Thymus (tissue), 11 donors: Measurements from ENCODE around the gene AGR2. TPM values are rescaled to one million over a fixed set of nuclear protein-coding genes. Genes with fewer than 3 reads are reported as not detected.
A peak's percentile ranks its signal among the peaks of the same experiment; 100 is the strongest.
"Not testable (repeated sequence)": the region's sequence is repeated elsewhere in the genome, so short reads cannot be mapped to it uniquely, and the experiment has no call there.

Experiments used
- DNase-seq, 9 donors: peaks; one replicate each; pipeline ENCODE4 v3.0.0-alpha.2; 2013; ENCODE audit warnings: low spot score in 9 of 9, low read depth in 6 of 9, missing footprints in 1 of 9
- H3K27ac ChIP-seq, 2 donors: one replicate each; pipeline ENCODE4 v1.5.1; 2013; ENCODE audit warnings: control low read depth in 1 of 2, low read depth in 1 of 2, low read length in 1 of 2, mild to moderate bottlenecking in 1 of 2, moderate library complexity in 1 of 2
- H3K27me3 ChIP-seq, 2 donors: one replicate each; pipeline ENCODE4 v1.5.1; 2013; ENCODE audit warnings: low read length in 1 of 2; ENCODE audit not compliant: control insufficient read depth in 2 of 2, insufficient read depth in 1 of 2
- H3K36me3 ChIP-seq, 2 donors: one replicate each; pipeline ENCODE4 v1.5.1; 2013; ENCODE audit warnings: low read length in 1 of 2, mild to moderate bottlenecking in 1 of 2, moderate library complexity in 1 of 2; ENCODE audit not compliant: control insufficient read depth in 2 of 2, insufficient read depth in 2 of 2
- H3K4me1 ChIP-seq, 2 donors: one replicate each; pipeline ENCODE4 v1.5.1; 2013; ENCODE audit warnings: low read length in 2 of 2; ENCODE audit not compliant: control insufficient read depth in 2 of 2, insufficient read depth in 2 of 2
- H3K4me3 ChIP-seq, 2 donors: one replicate each; pipeline ENCODE4 v1.5.1; 2013; ENCODE audit warnings: low read length in 2 of 2, control low read depth in 1 of 2, mild to moderate bottlenecking in 1 of 2
- H3K9me3 ChIP-seq, 2 donors: one replicate each; pipeline ENCODE4 v1.5.1; 2013; ENCODE audit warnings: low read length in 1 of 2, mild to moderate bottlenecking in 1 of 2; ENCODE audit not compliant: control insufficient read depth in 2 of 2, insufficient read depth in 1 of 2
- WGBS: extraction: QIAGEN DNeasy Blood & Tissue Kit; methylation state at CpG from one replicate; pipeline ENCODE4 v1.1.7; 2013; 5-methylcytosine and 5-hydroxymethylcytosine counted together
- polyA plus RNA-seq: library from polyadenylated mRNA; stranded (reverse); fragments of 200-250 nt; gene quantifications from one replicate; pipeline ENCODE4 v1.2.3, GENCODE V29; 2013
- total RNA-seq: library from RNA; stranded (reverse); fragments of 120-200 nt; gene quantifications from one replicate; pipeline ENCODE4 v1.2.4, GENCODE V29; 2013
- donor health status: healthy.

AGR2 gene
- total and polyA plus RNA-seq, 2 donors = 1.7 to 4.5 TPM

GRCh38 chr7:16773326-16773725 is 31.5 kb downstream of the AGR2 start:
- Histone ChIP-seq H3K4me1 (no peaks in the 10 kb centered on the region), H3K4me3 (no peak overlapping the region), H3K27ac (no peak overlapping the region), H3K27me3 (no peaks in the 10 kb centered on the region), H3K9me3 (no peaks in the 10 kb centered on the region), H3K36me3 (no peaks in the 10 kb centered on the region)
- WGBS = 98% methylated on average over 2 of the region's 2 CpGs
- no peak for DNase-seq

- WGBS = 79% methylated on average over 6 of the region's 6 CpGs
- DNase-seq = peak in 2 of 9 donors; percentile 5 to 26
- Histone ChIP-seq H3K4me3 (no peak overlapping the region), H3K4me1 (no peaks in the 10 kb centered on the region), H3K9me3 (no peaks in the 10 kb centered on the region), H3K27me3 (no peaks in the 10 kb centered on the region), H3K27ac (peak overlapping the region; percentile 39 to 42), H3K36me3 (no peaks in the 10 kb centered on the region)
Measured at GRCh38 chr7:16770657-16771329, 34.0 kb downstream of the AGR2 start.

- H3K4me3 ChIP-seq, H3K9me3 ChIP-seq, DNase-seq, H3K4me1 ChIP-seq, H3K27me3 ChIP-seq, H3K36me3 ChIP-seq: not testable (repeated sequence)
- H3K27ac ChIP-seq = peak overlapping the region; percentile 41 to 42
- 97% methylated on average over 3 of the region's 3 CpGs for WGBS
Measured at GRCh38 chr7:16769994-16770393, 34.8 kb downstream of the AGR2 start.

GRCh38 chr7:16765436-16765859 is 39.4 kb downstream of the AGR2 start:
- WGBS = 84% methylated on average over 2 of the region's 2 CpGs
- DNase-seq = no peak
- H3K4me1 ChIP-seq = no peaks in the 10 kb centered on the region

GRCh38 chr7:16764942-16765341 is 39.9 kb downstream of the AGR2 start:
- no peaks in the 10 kb centered on the region for H3K36me3 ChIP-seq
- H3K4me1 ChIP-seq = no peaks in the 10 kb centered on the region
- no peaks in the 10 kb centered on the region for H3K27me3 ChIP-seq
- H3K4me3 ChIP-seq = no peak overlapping the region
- no peak for DNase-seq
- H3K9me3 ChIP-seq = peaks cover 0 to 4% of the 10 kb centered on the region in 2 donors
- 97% methylated on average over 3 of the region's 3 CpGs for WGBS
- H3K27ac ChIP-seq = no peak overlapping the region

More at GRCh38 chr7:16765436-16765859, 39.4 kb downstream of the AGR2 start:
- H3K9me3 ChIP-seq = peaks cover 0 to 4% of the 10 kb centered on the region in 2 donors
- no peaks in the 10 kb centered on the region for H3K36me3 ChIP-seq
- H3K27me3 ChIP-seq = no peaks in the 10 kb centered on the region
- H3K27ac ChIP-seq = no peak overlapping the region
- H3K4me3 ChIP-seq = no peak overlapping the region

- 97% methylated on average over 4 of the region's 4 CpGs for WGBS
- Histone ChIP-seq H3K36me3 (no peaks in the 10 kb centered on the region), H3K27me3 (no peaks in the 10 kb centered on the region), H3K9me3 (peaks cover 0 to 4% of the 10 kb centered on the region in 2 donors), H3K27ac (no peak overlapping the region), H3K4me1 (no peaks in the 10 kb centered on the region), H3K4me3 (no peak overlapping the region)
- DNase-seq = no peak
Measured at GRCh38 chr7:16762177-16762576, 42.6 kb downstream of the AGR2 start.

- no peak for DNase-seq
- no peak overlapping the region for H3K27ac ChIP-seq
- H3K4me1 ChIP-seq = peaks cover 0 to 2% of the 10 kb centered on the region in 2 donors
- H3K9me3 ChIP-seq = peaks cover 0 to 4% of the 10 kb centered on the region in 2 donors
- no peaks in the 10 kb centered on the region for H3K36me3 ChIP-seq
- H3K4me3 ChIP-seq = no peak overlapping the region
- 96% methylated on average over 1 of the region's 1 CpG for WGBS
- peaks cover 0 to 4% of the 10 kb centered on the region in 2 donors for H3K27me3 ChIP-seq
Measured at GRCh38 chr7:16759840-16760239, 45.0 kb downstream of the AGR2 start.

- no peaks in the 10 kb centered on the region for H3K36me3 ChIP-seq
- WGBS = 72% methylated on average over 10 of the region's 10 CpGs
- H3K4me3 ChIP-seq = no peak overlapping the region
- peaks cover 4 to 13% of the 10 kb centered on the region in 2 donors for H3K27me3 ChIP-seq
- no peak overlapping the region for H3K27ac ChIP-seq
- peaks cover 0 to 4% of the 10 kb centered on the region in 2 donors for H3K9me3 ChIP-seq
- DNase-seq = no peak
- peaks cover 6 to 10% of the 10 kb centered on the region in 2 donors for H3K4me1 ChIP-seq
Measured at GRCh38 chr7:16758631-16759611, 45.9 kb downstream of the AGR2 start.

- H3K4me1 ChIP-seq = peaks cover 8 to 11% of the 10 kb centered on the region in 2 donors
- no peak for DNase-seq
- H3K9me3 ChIP-seq = no peaks in the 10 kb centered on the region
- H3K27ac ChIP-seq = no peak overlapping the region
- H3K27me3 ChIP-seq = peaks cover 4 to 16% of the 10 kb centered on the region in 2 donors
- no peaks in the 10 kb centered on the region for H3K36me3 ChIP-seq
- no peak overlapping the region for H3K4me3 ChIP-seq
- WGBS = 97% methylated on average over 6 of the region's 6 CpGs
Measured at GRCh38 chr7:16758036-16758435, 46.8 kb downstream of the AGR2 start.
